ENCODE measurements around the gene EME2. TPM values are rescaled to one million over a fixed set of nuclear protein-coding genes. Genes with fewer than 3 reads are reported as not detected.

Gene EME2
- total RNA-seq, 4 donors from 2014 or later, result 5.5 to 10.4 (median 6.5) TPM

DNA sequence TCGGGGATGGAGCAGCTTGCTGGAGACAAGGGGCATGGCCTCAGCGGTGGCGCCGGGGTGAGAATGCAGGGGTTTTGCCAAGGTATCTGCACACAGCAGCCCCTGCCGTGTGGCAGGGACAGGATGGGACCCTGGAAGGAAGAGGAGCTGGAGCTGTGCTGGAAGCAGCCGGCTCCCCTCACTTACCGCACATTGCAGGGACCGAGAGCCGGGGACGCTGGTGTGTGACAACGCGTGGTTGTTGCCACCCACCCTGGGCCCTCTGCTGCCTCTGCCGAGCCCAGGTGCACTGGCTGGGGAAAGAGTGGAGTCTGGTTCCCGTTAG is 13.2 kb downstream of the EME2 start:
- H3K9me3 ChIP-seq, result no peaks in the 10 kb centered on the region
- WGBS, result 84% methylated on average over 13 of the region's 14 CpGs
- TF ChIP-seq POLR2A (IDR thresholded peaks at IDR 0.05; ENCODE audit: low read depth), result no peak
- no peak for TF ChIP-seq POLR2AphosphoS5 (IDR thresholded peaks at IDR 0.05)
- TF ChIP-seq, protein P1, sequence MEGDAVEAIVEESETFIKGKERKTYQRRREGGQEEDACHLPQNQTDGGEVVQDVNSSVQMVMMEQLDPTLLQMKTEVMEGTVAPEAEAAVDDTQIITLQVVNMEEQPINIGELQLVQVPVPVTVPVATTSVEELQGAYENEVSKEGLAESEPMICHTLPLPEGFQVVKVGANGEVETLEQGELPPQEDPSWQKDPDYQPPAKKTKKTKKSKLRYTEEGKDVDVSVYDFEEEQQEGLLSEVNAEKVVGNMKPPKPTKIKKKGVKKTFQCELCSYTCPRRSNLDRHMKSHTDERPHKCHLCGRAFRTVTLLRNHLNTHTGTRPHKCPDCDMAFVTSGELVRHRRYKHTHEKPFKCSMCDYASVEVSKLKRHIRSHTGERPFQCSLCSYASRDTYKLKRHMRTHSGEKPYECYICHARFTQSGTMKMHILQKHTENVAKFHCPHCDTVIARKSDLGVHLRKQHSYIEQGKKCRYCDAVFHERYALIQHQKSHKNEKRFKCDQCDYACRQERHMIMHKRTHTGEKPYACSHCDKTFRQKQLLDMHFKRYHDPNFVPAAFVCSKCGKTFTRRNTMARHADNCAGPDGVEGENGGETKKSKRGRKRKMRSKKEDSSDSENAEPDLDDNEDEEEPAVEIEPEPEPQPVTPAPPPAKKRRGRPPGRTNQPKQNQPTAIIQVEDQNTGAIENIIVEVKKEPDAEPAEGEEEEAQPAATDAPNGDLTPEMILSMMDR (IDR thresholded peaks at IDR 0.05), result no peak
- no peak for TF ChIP-seq EP300 (IDR thresholded peaks at IDR 0.05)
- intact Hi-C loops (cut with DNase I), result loop anchor here (5.0 kb wide), 1 partner anchor 36 kb away; no protein-coding TSS in a partner anchor
- H3K27ac ChIP-seq (replicated peaks in 1 of 4), result no peak overlapping the region
- no peak for DNase-seq (ENCODE audit: extremely low spot score)
- H3K27me3 ChIP-seq, result no peaks in the 10 kb centered on the region
- H3K36me3 ChIP-seq, result peaks cover 15 to 63% (median 62%) of the 10 kb centered on the region in 4 donors
- peaks cover 21 to 56% (median 37%) of the 10 kb centered on the region in 4 donors for H3K4me1 ChIP-seq
- H3K4me3 ChIP-seq, result no peak overlapping the region

DNA sequence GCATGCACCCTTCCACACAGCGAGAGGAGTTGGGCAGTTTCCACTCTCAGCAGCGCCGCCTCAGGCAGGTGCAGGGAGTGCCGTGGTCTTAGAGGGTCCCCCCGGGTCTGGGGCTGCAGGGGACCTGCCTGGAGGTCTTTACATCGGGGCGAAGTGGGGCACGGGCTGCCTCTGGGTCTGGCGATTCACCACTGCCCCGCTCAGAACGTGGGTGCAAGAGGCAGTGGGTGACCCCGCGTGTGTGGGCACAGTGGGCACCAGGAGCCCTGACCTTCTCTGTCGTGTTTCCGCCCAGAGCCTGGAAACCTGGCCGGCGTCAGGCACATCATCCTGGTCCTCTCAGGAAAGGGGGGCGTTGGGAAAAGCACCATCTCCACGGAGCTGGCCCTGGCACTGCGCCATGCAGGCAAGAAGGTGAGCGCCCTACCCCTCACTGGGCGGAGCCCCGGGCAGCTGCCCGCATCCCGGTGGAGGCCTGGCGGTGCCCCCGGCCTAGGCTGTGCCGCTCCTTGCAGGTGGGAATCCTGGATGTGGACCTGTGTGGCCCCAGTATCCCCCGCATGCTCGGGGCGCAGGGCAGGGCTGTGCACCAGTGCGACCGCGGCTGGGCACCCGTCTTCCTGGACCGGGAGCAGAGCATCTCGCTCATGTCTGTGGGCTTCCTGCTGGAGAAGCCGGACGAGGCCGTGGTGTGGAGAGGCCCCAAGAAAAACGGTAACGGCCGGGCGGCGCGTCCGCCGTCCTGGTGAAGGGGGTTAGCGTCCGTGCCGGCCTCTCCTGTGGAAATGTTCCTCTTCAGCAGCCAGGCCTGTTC is 13.8 kb downstream of the EME2 start:
- TF ChIP-seq POLR2AphosphoS5 (IDR thresholded peaks at IDR 0.05), result no peak
- TF ChIP-seq, protein P1 (IDR thresholded peaks at IDR 0.05), result no peak
- no peak for TF ChIP-seq POLR2A (IDR thresholded peaks at IDR 0.05; ENCODE audit: low read depth)
- H3K36me3 ChIP-seq, result peaks cover 15 to 66% (median 63%) of the 10 kb centered on the region in 4 donors

DNA sequence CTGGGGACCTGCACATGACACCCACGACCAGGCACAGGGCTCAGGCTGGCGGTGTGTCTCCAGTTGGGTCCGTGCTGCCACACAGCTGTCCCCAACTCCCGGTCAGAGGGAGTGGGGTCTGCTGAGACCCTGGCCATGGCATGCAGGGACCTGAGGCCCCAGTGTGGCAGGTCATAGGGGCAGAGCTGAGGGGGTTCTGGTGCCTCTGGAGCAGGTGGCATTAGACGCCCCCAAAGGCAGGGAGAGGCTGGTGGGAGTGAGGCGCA is 14.4 kb downstream of the EME2 start:
- Histone ChIP-seq H3K9me3 (no peaks in the 10 kb centered on the region), H3K4me1 (peaks cover 12 to 44% (median 28%) of the 10 kb centered on the region in 4 donors), H3K36me3 (peaks cover 15 to 71% (median 69%) of the 10 kb centered on the region in 4 donors), H3K27ac (replicated peaks in 1 of 4) (no peak overlapping the region), H3K4me3 (no peak overlapping the region), H3K27me3 (no peaks in the 10 kb centered on the region)
- TF ChIP-seq POLR2A (IDR thresholded peaks at IDR 0.05; ENCODE audit: low read depth) (no peak), EP300 (IDR thresholded peaks at IDR 0.05) (no peak), POLR2AphosphoS5 (IDR thresholded peaks at IDR 0.05) (no peak)
- TF ChIP-seq, protein P1 (IDR thresholded peaks at IDR 0.05), result no peak
- no peak for DNase-seq (ENCODE audit: extremely low spot score)
- 73% methylated on average over 5 of the region's 6 CpGs for WGBS
- intact Hi-C loops (cut with DNase I), result loop anchor here (5.0 kb wide), 1 partner anchor 35 kb away; no protein-coding TSS in a partner anchor

More for the DNA sequence above, 13.8 kb downstream of the EME2 start:
- DNase-seq (ENCODE audit: extremely low spot score), result no peak
- Histone ChIP-seq H3K4me1 (peaks cover 15 to 49% (median 31%) of the 10 kb centered on the region in 4 donors), H3K27me3 (no peaks in the 10 kb centered on the region), H3K9me3 (no peaks in the 10 kb centered on the region), H3K27ac (replicated peaks in 1 of 4) (no peak overlapping the region), H3K4me3 (no peak overlapping the region)
- intact Hi-C loops (cut with DNase I), result loop anchor here (5.0 kb wide), 1 partner anchor 36 kb away; no protein-coding TSS in a partner anchor
- WGBS, result 87% methylated on average over 29 of the region's 51 CpGs

DNA sequence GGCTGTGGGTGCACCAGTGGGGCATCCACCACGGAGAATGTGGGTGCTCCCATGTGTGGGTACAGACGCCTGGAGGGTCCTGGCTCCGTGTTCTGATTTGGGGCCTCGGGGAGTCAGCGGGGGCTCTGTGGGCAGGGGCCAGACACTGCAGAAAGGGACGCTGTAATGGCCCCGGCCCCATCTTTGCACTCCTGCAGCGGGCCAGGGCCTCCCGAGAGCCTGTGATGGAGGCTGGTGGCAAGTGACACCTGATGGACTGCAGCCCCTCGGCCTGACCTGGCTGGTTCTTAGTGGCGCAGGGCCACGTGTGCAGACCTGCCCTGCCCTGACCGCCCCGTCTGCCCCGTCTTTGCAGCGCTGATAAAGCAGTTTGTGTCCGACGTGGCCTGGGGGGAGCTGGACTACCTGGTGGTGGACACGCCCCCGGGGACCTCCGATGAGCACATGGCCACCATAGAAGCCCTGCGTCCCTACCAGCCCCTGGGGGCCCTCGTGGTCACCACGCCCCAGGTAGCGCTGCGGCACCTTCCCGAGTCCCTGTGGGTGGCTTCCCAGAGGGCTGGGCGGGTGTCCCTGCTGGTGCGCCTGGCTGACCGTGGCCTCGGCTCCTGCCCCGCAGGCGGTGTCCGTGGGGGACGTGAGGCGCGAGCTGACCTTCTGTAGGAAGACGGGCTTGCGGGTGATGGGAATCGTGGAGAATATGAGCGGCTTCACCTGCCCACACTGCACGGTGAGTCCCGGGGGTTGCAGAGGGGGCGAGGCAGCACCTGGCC is 14.9 kb downstream of the EME2 start:
- no peaks in the 10 kb centered on the region for H3K27me3 ChIP-seq
- H3K4me3 ChIP-seq, result no peak overlapping the region
- peaks cover 12 to 42% (median 28%) of the 10 kb centered on the region in 4 donors for H3K4me1 ChIP-seq
- intact Hi-C loops (cut with DNase I), result loop anchor here (5.0 kb wide), 1 partner anchor 35 kb away; no protein-coding TSS in a partner anchor
- H3K27ac ChIP-seq (replicated peaks in 1 of 4), result no peak overlapping the region
- no peak for TF ChIP-seq EP300 (IDR thresholded peaks at IDR 0.05)
- no peak for TF ChIP-seq POLR2A (IDR thresholded peaks at IDR 0.05; ENCODE audit: low read depth)
- TF ChIP-seq, protein P1 (IDR thresholded peaks at IDR 0.05), result no peak
- TF ChIP-seq POLR2AphosphoS5 (IDR thresholded peaks at IDR 0.05), result no peak
- no peak for DNase-seq (ENCODE audit: extremely low spot score)
- H3K9me3 ChIP-seq, result no peaks in the 10 kb centered on the region
- H3K36me3 ChIP-seq, result peaks cover 15 to 76% (median 71%) of the 10 kb centered on the region in 4 donors
- 87% methylated on average over 33 of the region's 44 CpGs for WGBS
